ENCODE data around the gene SLC35A3. TPM values are rescaled to one million over a fixed set of nuclear protein-coding genes. Genes with fewer than 3 reads are reported as not detected.
"Not testable (repeated sequence)": the region's sequence is repeated elsewhere in the genome, so short reads cannot be mapped to it uniquely, and the experiment has no call there.

The SLC35A3 gene
- total RNA-seq, 1 donor from 2014 or later: 17.5 TPM

DNA sequence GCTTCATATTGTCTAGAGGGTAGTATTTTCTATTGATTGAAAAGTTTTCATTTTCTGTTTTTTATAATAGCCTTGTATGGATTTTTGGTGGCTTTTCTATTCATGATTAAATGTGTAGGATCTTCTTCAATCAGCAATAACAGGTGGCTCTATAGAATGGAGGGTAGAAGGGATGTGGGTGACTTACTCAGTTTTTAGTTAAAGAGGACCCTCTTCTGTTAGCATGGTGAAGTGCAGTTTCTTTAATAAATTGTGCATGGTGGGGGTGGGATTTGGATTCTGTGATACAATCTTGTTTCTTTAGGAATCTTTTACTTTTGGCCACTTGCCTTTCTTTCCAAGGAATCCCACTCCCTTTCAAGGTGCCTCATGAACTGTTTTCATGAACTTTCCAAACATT is 64.7 kb downstream of the SLC35A3 start:
- DNase-seq (ENCODE audit: low read depth): no peak

DNA sequence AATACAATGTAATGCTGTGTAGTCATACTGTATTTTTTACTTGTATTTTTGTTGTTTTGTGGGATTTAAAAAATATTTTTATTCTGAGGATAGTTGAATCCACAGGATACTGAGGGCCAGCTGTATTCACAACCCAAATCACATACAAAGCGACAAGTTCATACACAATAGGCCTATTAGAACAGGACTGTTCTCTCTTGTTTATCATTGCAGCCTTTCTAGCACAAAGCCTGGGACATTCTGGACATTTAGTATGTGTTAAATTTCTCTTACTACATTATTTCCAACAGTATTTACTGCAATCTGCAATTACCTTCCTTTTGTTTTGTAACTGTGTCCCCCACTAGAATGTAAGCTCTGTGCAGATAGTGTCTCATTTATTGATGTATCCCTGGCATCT is 65.4 kb downstream of the SLC35A3 start:
- DNase-seq (ENCODE audit: low read depth): no peak

DNA sequence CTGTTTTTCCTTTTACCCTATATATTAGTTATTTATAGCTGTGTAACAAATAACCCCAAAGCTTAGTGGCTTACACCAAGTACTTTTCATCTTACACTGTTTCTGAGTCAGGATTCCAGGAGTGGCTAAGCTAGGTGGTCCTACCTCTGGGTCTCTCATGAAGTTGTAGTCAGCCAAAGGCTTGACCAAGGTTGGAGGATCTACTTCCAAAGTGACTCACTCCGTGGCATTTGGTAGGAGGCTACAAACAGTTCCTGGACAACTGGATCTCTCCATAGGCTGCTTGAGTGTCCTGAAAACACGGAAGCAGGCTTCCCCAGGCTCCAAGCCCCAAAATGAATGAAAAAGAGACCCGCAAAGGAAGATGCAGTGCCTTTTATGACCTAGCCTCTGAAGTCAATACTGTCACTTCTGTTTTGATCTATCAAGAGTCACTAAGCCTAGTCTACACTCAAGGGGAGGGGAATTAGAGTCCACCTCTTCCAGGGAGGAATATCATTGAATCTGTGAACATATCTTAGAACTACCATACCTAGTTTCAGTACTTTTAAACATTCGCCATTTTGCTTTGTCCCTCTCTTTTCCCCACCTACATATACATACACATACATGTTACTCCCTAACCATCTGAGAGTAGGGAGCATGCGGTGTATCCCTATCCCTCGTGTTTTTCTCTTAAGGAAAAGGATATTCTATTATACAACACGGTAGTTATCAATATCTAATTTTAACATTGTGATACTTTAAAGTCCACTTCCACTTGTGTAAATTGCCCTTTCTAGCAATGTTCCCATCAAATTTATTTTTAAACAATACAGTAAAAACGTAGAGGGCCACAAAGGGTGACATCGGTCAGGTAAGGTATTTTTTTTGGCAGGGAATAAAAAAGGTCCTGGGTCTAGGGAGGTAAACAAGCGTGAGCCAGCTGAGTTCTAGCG is 67.2 kb downstream of the SLC35A3 start:
- DNase-seq (ENCODE audit: low read depth): peak; percentile 30

DNA sequence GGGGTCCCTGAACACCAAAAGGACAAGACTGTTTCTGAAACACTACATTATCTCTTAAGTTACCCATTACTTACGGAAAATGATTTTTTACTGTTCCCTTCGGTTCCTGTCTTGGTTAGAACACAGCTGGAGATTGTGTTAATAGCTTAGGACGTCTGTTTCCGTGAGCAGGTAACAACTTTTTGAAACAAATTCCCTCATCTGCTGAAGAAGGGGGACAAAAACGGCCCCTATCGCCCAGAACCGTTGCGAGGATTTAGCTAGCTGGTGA is 67.8 kb downstream of the SLC35A3 start:
- no peak for DNase-seq (ENCODE audit: low read depth)

DNA sequence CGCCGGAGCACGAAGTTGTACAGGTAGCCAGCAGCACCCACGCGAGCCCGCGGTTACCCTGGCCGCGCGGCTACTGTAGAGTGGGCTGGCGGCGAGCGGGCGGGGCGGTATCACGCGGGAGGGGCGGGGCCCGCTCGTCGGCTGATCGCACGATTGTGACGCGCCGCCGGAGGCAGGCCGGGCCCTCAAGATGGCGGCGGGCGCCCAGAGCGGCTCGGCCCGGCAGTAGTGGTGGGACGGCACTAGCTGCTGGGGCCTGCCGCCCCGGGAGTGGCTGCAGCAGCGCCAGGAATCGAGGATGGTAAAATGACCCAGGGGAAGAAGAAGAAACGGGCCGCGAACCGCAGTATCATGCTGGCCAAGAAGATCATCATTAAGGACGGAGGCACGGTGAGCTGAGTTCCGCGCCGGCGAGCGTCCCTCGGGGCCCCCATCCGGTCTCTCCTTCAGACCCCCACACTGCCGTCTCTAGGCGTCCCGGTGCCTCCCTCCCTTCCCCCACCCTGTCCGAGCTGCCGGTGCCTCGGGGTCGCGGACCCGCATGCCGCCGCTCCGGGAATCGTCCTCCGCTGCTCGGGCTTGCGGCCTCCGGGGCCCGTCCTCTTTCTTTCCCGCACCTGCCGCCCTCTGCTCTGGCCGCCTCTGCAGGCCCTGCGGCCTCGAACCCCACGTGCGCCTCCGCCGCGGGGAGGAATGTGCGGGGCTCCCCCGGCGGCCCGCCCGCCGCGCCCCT is 68.3 kb downstream of the SLC35A3 start:
- DNase-seq (ENCODE audit: low read depth): peak; percentile 89

DNA sequence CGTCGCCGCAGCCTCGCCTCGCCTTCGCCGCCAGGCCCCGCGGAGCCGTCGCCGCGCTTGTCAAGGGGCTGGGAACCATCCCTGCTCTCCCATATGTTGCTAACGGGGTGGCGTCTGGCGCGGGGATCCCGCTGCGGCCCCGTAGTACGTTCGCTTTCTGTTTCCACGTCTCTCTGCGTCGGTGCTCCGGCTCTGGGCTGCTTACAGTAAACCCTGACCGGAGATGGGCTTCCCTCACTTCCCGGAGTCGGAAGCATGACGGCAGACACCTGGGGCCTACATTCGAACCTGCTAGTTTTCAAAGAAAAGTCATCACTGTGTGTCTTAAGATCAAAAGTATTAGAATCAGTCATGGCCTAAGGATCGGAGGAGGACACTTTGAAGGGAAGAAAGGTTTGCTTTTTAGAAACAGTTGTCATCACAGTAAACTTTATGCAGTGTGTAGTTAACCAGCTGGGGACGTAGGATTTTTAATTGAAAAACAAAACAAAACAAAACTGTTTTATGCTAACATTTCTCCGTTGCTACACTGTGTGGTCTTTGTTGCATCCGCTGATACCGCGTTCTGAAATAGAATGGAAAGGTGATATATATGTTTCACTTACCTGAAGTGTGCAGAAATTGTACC is 69.0 kb downstream of the SLC35A3 start:
- DNase-seq (ENCODE audit: low read depth): peak; percentile 67

DNA sequence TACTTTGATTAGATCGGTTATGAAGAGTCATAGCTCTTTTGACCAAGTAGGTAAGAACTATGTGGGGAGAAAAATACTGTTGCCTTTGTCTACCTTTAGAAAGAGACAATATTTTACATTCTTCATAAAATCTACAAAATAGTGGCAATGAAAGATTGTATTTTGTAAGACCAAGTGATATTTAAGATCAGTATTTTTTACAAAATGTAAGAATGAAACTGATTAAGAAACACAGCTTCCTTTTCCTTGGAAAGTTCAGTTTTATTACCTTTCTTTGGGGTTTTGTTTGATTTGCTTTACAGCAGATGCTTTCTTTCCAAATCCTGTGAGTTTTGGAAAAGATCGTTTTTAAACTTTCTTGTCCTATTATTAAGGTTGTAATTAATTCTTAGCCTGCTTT is 69.8 kb downstream of the SLC35A3 start:
- DNase-seq (ENCODE audit: low read depth): no peak

DNA sequence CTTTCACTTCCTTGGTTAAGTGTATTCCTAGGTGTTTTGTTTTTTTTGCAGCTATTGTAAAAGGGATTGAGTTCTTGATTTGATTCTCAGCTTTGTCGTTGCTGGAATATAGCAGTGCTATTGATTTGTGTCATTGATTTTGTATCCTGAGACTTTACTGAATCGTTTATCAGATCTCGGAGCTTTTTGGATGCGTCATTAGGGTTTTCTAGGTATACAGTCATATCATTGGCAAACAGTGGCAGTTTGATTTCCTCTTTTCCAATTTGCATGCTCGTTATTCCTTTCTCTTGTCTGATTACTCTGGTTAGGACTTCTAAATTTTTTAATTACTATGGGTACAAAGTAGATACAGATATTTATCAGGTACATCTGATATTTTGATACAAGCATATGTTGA is 75.4 kb downstream of the SLC35A3 start:
- no peak for DNase-seq (ENCODE audit: low read depth)

DNA sequence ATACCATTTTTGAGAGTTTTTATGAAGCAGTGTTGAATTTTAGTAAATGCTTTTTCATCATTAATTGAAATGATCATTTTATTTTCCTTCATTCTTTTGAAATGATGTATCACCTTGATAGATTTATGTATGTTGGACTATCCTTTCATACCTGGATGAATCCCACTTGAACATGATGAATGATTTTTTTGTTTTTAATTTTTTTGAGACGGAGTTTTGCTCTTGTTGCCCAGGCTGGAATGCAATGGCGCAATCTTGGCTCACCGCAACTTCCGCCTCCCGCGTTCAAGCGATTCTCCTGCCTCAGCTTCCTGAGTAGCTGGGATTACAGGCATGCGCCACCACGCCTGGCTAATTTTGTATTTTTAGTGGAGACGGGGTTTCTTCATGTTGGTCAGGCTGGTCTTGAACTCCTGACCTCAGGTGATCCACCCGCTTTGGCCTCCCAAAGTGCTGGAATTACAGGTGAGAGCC is 77.5 kb downstream of the SLC35A3 start:
- not testable (repeated sequence) for DNase-seq (ENCODE audit: low read depth)

DNA sequence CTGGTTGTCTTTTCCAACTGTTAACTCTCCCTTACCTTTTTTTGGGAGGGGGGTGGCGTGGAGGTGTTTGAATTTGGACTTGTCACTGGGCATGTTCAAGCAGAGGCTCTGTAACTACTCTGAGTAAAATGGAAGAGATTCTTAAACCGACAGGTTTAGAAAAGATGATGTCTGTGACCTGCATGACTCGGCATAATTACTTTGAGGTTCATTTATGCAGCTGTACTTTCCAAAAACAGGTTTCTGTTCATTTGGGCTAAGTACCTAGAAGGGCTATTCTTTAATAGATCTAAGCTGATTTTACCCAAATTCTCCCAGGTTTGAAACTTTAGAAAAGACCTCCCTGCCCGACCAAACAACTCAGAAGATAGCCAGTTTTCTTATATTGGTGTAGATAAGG is 80.3 kb downstream of the SLC35A3 start:
- DNase-seq (ENCODE audit: low read depth): no peak

DNA sequence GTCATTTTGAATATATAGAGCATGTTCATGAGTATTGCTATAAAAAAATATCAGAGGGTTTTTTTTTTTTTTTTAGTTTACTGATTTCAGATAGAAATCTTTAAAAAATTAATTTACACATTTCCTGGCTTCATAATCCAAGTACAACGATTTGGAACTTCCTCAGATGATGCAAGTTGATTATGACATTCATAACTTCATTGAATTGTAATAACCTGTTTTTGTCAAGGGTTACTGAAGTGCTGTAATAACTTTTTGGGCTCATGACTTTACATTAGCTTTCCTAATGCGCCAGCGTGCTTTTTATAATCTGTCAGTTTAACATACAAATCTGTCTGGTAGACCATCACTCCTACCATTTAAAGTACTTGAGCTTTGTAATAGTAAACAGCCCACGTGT is 81.6 kb downstream of the SLC35A3 start:
- no peak for DNase-seq (ENCODE audit: low read depth)

DNA sequence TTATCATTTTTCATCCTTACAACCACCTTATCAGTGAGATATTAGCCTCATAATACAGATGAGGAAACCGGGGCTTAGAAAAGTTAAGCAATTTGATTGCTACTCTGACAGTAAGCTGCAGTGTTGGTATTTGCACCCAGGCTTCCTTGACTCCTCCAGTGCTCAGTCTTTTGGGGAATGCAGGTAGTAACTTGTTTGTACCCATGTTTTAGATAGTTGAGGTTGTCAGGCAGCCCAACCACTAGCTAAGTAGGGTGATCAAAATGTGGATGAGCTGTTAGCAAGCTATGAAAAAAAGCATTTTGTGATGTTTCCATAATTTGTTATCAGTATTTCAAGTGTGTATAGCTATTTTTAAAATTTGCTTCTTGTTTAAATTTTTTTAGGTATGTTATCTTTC is 82.1 kb downstream of the SLC35A3 start:
- DNase-seq (ENCODE audit: low read depth): no peak

DNA sequence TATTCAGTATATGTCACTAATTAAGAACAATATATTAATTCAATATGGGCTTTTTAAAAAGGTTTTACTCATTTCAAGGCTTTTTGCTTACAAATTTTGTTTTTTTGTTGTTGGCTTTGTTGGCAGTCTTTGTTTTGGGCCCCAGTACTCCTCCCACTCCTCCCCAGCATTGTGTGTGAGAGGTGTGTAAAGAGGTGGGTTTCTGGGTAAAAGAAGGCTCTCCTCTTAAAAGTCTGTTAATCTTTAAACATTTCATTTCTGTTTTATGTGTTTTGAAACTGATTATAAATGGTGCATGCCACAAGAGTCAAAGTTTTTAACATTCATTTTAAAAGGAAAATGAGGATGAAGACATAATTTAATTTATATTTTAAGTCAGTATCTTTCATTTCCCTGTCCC is 83.3 kb downstream of the SLC35A3 start:
- no peak for DNase-seq (ENCODE audit: low read depth)

DNA sequence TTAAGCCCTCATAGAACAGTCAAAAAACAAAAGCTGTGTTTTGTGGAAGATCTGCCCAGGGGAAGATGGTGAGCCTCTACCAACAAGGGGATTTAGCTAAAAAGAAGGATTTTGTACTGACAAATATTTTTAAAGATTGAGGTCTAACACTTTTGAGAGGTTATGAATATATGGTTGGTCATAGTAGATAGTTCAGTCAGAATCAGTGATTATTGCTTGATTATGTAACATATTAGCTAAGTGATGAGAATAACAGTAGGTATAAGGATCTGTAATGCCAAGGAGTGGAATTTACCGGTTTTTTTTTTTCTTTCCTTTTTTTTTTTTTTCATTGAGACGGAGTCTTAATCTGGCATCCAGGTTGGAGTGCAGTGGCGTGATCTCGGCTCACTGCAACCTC is 83.9 kb downstream of the SLC35A3 start:
- no peak for DNase-seq (ENCODE audit: low read depth)

DNA sequence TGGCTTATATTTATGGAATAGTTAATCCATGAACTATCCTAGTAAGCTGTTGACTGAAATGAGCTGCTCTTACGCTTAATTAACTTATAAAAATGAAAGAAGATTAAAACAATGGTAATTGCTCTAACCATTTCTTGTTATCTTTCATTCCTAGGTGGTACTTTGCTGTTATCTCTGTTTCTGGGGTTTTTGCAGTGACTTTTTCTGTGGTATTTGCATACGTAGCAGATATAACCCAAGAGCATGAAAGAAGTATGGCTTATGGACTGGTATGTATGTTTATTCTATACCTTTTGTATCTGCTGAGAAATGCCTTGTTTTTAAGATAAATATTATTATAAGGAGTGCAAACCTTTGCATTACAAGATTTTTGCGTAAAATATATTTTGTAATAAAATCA is 91.9 kb downstream of the SLC35A3 start:
- DNase-seq (ENCODE audit: low read depth): no peak

DNA sequence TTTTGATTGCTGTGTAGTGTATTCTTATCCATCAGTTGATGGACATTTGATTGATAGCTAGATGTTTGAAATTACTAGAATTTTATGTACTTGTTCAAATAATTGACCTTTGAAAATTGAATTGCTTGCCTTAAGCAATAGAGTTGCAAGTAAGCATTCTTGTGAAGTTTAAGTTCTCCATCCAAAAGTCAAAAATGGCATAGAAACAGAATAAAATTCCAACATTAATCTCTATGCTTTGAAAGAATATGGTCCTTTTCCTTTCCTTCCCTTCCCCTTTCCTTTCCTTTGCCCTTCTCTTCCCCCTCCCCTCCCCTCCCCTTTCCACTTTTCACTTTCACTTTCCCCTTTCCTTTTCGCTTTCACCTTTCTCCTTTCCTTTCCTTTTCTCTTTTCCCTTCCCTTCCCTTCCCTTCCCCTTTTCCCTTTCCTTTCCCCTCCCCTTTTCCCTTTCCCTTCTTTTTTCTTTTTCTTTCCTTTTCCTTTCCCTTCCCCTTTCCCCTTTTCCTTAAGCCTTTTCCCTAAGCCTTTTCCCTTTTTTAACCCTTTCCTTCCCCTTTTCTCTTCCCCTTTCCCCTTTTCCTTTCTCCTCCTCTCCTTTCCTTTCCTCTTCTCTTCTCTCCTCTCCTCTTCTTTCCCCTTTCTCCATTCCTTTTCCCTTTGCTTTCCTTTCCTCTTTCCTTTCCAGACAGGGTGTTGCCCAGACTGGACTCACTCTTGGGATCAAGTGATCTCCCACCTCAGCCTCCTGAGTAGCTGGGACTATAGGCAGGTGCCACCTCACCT is 95.6 kb downstream of the SLC35A3 start:
- no peak for DNase-seq (ENCODE audit: low read depth)

DNA sequence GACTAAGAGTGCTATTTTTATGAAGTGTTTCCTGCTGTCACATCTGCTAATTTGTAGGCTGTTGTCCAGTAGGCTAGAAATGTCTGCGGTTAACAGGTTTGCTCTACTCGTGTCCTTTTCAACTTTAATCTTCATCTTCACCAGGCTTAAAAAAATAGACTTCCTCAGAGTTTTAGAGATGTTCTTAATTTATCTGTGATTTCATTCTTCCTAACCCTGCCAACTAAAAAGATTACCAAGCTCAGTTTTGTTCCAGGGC is 96.1 kb downstream of the SLC35A3 start:
- no peak for DNase-seq (ENCODE audit: low read depth)

DNA sequence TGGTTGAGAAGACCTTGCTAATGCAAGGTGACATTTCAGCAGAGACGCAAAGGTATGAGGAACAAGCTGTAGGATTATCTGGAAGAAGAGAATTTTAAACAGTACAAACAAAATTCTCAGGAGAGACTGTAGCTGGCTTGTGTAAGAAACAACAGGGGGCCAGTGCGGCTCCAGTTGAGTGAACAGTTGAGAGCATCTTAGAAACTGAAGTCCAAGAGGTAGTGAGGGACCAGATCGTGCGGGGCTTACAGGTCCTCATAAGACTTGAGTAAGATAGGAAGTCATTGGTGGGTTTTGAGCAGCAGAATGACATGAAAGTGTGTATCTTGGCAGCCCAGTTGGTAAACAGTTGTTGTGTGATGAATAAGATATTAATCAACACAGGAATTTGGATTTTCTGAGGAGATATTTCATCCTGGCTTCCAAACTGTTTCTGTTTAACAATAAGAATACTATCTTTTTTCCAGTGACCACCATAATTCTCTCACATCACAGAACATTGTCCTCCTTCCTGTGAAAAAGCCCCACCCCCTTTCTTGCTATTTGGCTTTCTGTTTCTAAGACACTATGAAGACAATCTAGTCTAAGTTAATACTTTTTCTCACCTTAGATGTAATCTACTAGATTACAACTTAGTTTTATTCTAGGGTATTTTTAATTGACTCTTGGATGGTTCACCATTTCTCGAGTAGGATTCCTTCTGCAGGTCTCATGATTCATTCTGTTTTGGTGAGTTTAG is 100.6 kb downstream of the SLC35A3 start:
- DNase-seq (ENCODE audit: low read depth): no peak

DNA sequence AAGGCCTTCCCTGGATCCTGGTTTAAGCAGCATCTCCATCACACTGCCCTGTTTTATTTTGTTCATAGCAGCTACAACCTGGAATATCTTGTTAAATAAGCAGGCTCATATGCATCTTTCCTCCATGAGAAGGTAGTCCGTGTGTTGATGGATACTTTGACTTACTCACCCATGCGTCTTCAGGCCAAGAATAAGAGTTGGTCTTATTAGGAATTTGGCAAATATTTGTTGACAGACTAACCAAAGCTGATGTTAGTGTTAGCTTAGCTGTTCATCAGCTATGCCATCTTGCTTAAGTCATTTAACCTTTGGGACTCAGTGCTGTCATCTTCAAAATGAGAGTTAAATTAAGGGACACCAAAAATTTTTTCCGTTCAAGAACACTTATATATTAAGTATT is 103.7 kb downstream of the SLC35A3 start:
- no peak for DNase-seq (ENCODE audit: low read depth)

DNA sequence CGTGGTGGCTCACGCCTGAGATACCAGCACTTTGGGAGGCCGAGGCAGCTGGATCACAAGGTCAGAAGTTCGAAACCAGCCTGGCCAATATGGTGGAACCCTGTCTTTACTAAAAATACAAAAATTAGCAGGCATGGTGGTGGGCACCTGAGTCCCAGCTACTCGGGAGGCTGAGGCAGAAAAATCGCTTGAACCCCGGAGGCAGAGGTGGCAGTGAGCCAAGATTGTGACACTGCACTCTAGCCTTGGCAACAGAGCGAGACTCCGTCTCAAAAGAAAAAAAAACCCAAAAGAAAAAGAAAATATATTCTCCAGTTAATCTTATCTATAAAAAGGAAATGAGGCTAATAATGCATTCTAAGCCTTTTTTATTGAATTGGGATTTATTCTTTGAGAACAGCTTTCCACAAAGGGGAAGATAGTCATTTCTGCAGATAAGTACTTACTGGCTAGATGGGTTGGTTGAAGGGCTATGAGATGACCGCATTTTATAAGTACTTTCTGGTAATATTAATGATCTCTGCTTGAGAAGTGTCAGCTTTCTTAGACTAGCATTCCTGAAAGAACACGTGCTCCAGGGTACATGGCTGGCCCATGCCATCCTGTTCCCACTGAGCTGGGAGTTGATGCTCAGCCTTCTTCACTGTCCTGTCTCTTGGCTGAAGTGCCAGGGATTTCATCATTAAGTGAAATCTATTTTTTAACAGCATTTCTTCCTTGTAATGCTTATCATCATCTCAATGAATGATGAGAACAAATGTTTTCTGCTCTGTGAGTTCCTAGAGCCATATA is 105.0 kb downstream of the SLC35A3 start:
- DNase-seq (ENCODE audit: low read depth): peak; percentile 6
